OCI-LY1 (cell line): Measurements from ENCODE around the gene ARFGAP2.
"Not testable (repeated sequence)": the region's sequence is repeated elsewhere in the genome, so short reads cannot be mapped to it uniquely, and the experiment has no call there.

ENCODE experiments used
- H2AFZ ChIP-seq: fragments of 200-600 bp; sonication (generic), shearing (Covaris generic); 2 replicates; pipeline ENCODE4 v1.6.0; 2014; ENCODE audit warnings: antibody characterized with exemption, mild to moderate bottlenecking, low read length
- H3F3A ChIP-seq: fragments of 200-600 bp; sonication (generic), shearing (Covaris generic); 2 replicates; pipeline ENCODE4 v1.6.0; 2014; ENCODE audit warnings: mild to moderate bottlenecking, antibody characterized with exemption, low read length, moderate library complexity; ENCODE audit not compliant: insufficient read depth
- H3K27ac ChIP-seq: fragments of 200-600 bp; sonication (generic); 2 replicates; pipeline ENCODE4 v1.5.1; 2014; ENCODE audit warnings: low read length, mixed run types, mild to moderate bottlenecking, low read depth; ENCODE audit not compliant: poor library complexity, severe bottlenecking
- H3K27me3 ChIP-seq: fragments of 200-600 bp; sonication (generic); 2 replicates; pipeline ENCODE4 v1.6.0; 2014; ENCODE audit warnings: antibody characterized with exemption, mild to moderate bottlenecking, low read length, moderate library complexity; ENCODE audit not compliant: insufficient read depth
- H3K36me3 ChIP-seq: fragments of 200-600 bp; sonication (generic); 2 replicates; pipeline ENCODE4 v1.6.1; 2014; ENCODE audit warnings: mild to moderate bottlenecking, antibody characterized with exemption, low read length, moderate library complexity, mixed read lengths; ENCODE audit not compliant: insufficient read depth
- H3K4me1 ChIP-seq: fragments of 200-600 bp; sonication (generic); 2 replicates; pipeline ENCODE4 v1.5.1; 2014; ENCODE audit warnings: mild to moderate bottlenecking, low read length, moderate library complexity; ENCODE audit not compliant: insufficient read depth, severe bottlenecking
- H3K4me2 ChIP-seq: fragments of 200-600 bp; sonication (generic), shearing (Covaris generic); 2 replicates; pipeline ENCODE4 v1.6.1; 2014; ENCODE audit warnings: low read length
- H3K4me3 ChIP-seq: fragments of 200-600 bp; sonication (generic); 2 replicates; pipeline ENCODE4 v1.5.1; 2014; ENCODE audit warnings: low read length, low read depth, mild to moderate bottlenecking, mixed read lengths; ENCODE audit not compliant: poor library complexity, severe bottlenecking
- H3K79me2 ChIP-seq: fragments of 200-600 bp; shearing (Covaris generic); 2 replicates; pipeline ENCODE4 v1.6.1; 2016; ENCODE audit warnings: mixed run types, low read length, mixed read lengths; ENCODE audit not compliant: insufficient read depth
- H3K9ac ChIP-seq: fragments of 200-600 bp; sonication (generic), shearing (Covaris generic); 2 replicates; pipeline ENCODE4 v1.6.1; 2014; ENCODE audit warnings: mild to moderate bottlenecking, low read length, mixed read lengths
- H3K9me2 ChIP-seq: fragments of 200-600 bp; sonication (generic), shearing (Covaris generic); 2 replicates; pipeline ENCODE4 v1.6.1; 2014; ENCODE audit warnings: low read depth, mild to moderate bottlenecking, low read length, mixed read lengths
- H3K9me3 ChIP-seq: fragments of 200-600 bp; shearing (Covaris generic); 2 replicates; pipeline ENCODE4 v1.6.1; 2014; ENCODE audit warnings: low read length, mixed read lengths
- H4K20me1 ChIP-seq: fragments of 200-600 bp; sonication (generic), shearing (Covaris generic); 2 replicates; pipeline ENCODE4 v1.6.0; 2016; ENCODE audit warnings: mild to moderate bottlenecking, low read length; ENCODE audit not compliant: insufficient read depth
- EZH2 ChIP-seq: fragments of 200-600 bp; sonication (generic), shearing (Covaris generic); IDR thresholded peaks from 2 replicates; pipeline ENCODE4 v1.8.0; 2017; ENCODE audit warnings: borderline replicate concordance, mixed run types, mild to moderate bottlenecking, antibody characterized with exemption, low read length, moderate library complexity, mixed read lengths
- TF ChIP-seq, protein P1 (sequence below): fragments of 200-600 bp; sonication (generic), shearing (Covaris generic); IDR thresholded peaks from 2 replicates; pipeline ENCODE4 v1.5.1; 2017; ENCODE audit warnings: mild to moderate bottlenecking, antibody characterized with exemption, low read length, moderate library complexity, mixed read lengths

Gene ARFGAP2

GRCh38 chr11:47213950-47214565 lies 37.4 kb upstream of the ARFGAP2 start:
- H3K36me3 ChIP-seq: peaks cover 3% of the 10 kb centered on the region; the same call in 1 of the 2 replicates
- H3K9me2 ChIP-seq: no peaks in the 10 kb centered on the region
- peak overlapping the region; percentile 86 for H3K4me2 ChIP-seq
- peak overlapping the region; percentile 74 for H3K4me3 ChIP-seq
- H3K4me1 ChIP-seq: peaks cover 43% of the 10 kb centered on the region
- peak overlapping the region; percentile 51 for H3K9ac ChIP-seq
- H4K20me1 ChIP-seq: no peaks in the 10 kb centered on the region
- peak overlapping the region; percentile 51 for H3K27ac ChIP-seq
- H3K9me3 ChIP-seq: no peaks in the 10 kb centered on the region
- H3K27me3 ChIP-seq: no peaks in the 10 kb centered on the region
- TF ChIP-seq, protein P1, sequence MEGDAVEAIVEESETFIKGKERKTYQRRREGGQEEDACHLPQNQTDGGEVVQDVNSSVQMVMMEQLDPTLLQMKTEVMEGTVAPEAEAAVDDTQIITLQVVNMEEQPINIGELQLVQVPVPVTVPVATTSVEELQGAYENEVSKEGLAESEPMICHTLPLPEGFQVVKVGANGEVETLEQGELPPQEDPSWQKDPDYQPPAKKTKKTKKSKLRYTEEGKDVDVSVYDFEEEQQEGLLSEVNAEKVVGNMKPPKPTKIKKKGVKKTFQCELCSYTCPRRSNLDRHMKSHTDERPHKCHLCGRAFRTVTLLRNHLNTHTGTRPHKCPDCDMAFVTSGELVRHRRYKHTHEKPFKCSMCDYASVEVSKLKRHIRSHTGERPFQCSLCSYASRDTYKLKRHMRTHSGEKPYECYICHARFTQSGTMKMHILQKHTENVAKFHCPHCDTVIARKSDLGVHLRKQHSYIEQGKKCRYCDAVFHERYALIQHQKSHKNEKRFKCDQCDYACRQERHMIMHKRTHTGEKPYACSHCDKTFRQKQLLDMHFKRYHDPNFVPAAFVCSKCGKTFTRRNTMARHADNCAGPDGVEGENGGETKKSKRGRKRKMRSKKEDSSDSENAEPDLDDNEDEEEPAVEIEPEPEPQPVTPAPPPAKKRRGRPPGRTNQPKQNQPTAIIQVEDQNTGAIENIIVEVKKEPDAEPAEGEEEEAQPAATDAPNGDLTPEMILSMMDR: no peak
- TF ChIP-seq EZH2: no peak
- no peaks in the 10 kb centered on the region for H3K79me2 ChIP-seq
- H2AFZ ChIP-seq: no peak overlapping the region
- no peaks in the 10 kb centered on the region for H3F3A ChIP-seq

GRCh38 chr11:47212938-47213337 lies 36.3 kb upstream of the ARFGAP2 start:
- TF ChIP-seq, protein P1: no peak
- TF ChIP-seq EZH2: no peak
- H3K27me3 ChIP-seq: no peaks in the 10 kb centered on the region
- no peak overlapping the region for H3K4me2 ChIP-seq
- H4K20me1 ChIP-seq: no peaks in the 10 kb centered on the region
- H3K79me2 ChIP-seq: no peaks in the 10 kb centered on the region
- H3K4me1 ChIP-seq: peaks cover 32% of the 10 kb centered on the region
- no peak overlapping the region for H3K4me3 ChIP-seq
- no peak overlapping the region for H3K9ac ChIP-seq
- H2AFZ ChIP-seq: no peak overlapping the region
- H3F3A ChIP-seq: no peaks in the 10 kb centered on the region
- no peak overlapping the region for H3K27ac ChIP-seq
- no peaks in the 10 kb centered on the region for H3K9me3 ChIP-seq
- H3K9me2 ChIP-seq: no peaks in the 10 kb centered on the region
- peaks cover 2% of the 10 kb centered on the region; the same call in 1 of the 2 replicates for H3K36me3 ChIP-seq

DNA sequence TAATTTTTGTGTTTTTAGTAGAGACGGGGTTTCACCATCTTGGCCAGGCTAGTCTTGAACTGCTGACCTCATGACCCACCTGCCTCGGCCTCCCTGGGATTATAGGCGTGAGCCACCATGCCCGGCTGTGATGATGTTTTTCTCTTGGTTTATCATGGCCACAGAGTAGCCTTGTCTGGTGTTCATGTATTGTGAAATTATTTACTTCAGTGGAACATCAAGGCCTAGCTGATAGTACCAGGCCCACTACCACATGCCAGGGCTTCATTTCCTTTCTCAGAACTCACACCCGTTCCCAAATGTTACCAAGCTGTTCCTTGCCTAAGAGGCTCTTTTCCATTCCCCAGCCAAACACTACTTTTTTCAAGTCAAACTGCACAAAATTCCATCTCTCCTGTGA lies 31.9 kb upstream of the ARFGAP2 start:
- no peak overlapping the region for H3K4me3 ChIP-seq
- no peaks in the 10 kb centered on the region for H3K27me3 ChIP-seq
- TF ChIP-seq, protein P1: no peak
- no peak for TF ChIP-seq EZH2

GRCh38 chr11:47208008-47208552 lies 31.4 kb upstream of the ARFGAP2 start:
- not testable (repeated sequence) for H3K79me2 ChIP-seq, H3K9ac ChIP-seq, H3K27me3 ChIP-seq, H3F3A ChIP-seq, H3K27ac ChIP-seq, H4K20me1 ChIP-seq, H3K9me3 ChIP-seq, H2AFZ ChIP-seq, H3K36me3 ChIP-seq, H3K4me3 ChIP-seq, H3K4me1 ChIP-seq, H3K9me2 ChIP-seq, H3K4me2 ChIP-seq

More for the DNA sequence above, 31.9 kb upstream of the ARFGAP2 start:
- Histone ChIP-seq H3K79me2 (no peaks in the 10 kb centered on the region), H3F3A (no peaks in the 10 kb centered on the region), H3K27ac (no peak overlapping the region), H2AFZ (no peak overlapping the region), H3K9ac (no peak overlapping the region), H3K9me2 (no peaks in the 10 kb centered on the region), H4K20me1 (no peaks in the 10 kb centered on the region), H3K4me2 (no peak overlapping the region), H3K9me3 (no peaks in the 10 kb centered on the region), H3K4me1 (no peaks in the 10 kb centered on the region), H3K36me3 (no peaks in the 10 kb centered on the region)
